NCI-H146 treated with DMSO at 0.1 percent for 48 hours (cell line): ENCODE data around the gene NCKAP5.

Source experiments
- DNase-seq: peaks from one replicate; lab custom pipeline; 2025; ENCODE audit not compliant: unreplicated experiment; lab: John Stamatoyannopoulos, UW

The NCKAP5 gene

DNA sequence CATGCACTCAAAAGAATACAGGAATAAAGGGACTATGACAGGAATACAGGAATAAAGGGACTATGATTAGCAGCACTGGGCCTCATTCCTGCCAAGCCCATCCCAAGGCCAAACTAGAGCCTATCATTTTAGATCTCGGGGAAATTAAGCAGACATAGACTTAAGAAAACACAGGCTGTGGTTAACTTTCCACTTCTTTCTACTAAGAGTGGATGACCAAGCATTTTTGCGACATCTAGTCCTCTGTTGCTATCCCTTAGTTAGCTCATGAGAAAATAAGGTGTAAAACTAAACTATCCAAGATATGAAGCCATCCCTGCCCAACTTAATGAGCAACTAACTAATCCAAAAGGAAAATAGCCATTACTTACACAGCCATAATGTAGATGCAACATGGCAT, 904.2 kb downstream of the NCKAP5 start:
- DNase-seq, result no peak

DNA sequence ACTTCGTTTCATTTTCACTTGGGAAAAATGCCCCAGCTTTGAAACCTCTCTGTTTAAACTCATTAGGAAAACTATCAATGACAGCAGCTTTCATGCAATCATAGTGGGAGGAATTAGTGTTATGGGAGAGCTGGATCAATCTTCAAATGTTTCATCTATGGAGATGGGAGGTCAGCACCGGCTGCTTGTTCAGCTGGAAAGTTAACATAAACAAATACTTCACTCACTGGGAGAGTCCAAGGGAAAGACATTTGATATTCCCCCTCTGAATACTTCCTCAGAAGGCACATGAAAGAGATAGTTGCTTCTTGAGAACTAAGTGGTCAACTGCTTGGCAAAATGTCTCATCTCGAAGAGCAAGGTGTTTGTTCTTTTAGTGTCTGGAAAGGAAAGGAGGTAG, 905.5 kb downstream of the NCKAP5 start:
- DNase-seq, result no peak

DNA sequence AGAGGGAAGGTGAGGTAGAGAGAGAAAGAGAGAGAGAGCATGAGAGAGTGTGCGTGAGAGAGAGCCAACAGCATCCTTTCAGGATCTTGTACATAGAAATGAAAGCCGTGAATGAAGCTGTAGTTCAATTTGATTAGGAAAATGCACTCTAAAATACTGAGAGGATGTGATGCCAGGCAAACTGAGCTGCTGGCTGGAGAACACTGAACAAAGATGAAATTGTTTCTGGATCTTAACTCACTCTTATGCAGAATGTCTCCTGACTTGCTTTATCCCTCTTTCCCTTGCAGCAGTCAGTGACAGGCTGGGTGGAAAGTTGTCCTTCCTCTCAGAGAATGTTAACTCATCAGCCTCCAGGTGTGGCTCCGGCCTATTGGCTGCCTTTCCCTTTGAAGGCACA, 908.9 kb downstream of the NCKAP5 start:
- no peak for DNase-seq

DNA sequence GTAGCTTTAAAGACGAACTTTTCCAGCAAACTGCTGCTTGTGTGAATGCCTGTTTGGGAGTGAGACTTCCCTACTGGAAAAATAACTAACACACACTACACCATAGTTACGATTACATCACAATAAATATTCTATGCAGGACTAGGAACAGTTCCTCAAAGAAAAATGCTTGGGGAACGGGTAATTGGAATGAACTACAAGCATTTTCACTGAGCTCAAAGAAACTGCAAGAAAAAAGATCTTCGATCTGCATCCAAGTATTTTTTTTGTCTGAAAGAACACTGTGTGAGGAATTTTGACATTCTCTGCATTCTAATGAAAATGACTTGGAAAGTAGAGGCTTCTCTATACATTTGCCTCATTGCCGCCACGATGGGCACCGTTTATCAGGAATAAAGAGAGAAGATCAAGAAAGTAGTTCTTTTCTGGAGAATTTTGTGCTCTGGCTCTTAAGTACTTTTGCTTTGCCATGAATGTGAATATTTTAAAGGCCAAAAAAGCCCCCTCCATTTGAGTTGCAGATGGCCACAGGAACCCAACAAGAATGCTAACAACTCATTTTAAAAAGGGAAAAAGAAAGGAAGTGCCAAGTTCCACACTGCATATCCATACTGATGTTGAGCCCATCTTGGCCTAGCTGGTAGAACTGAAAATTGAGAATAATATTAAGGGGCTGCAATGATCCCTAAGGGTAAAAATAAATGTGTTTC, 911.8 kb downstream of the NCKAP5 start:
- no peak for DNase-seq

DNA sequence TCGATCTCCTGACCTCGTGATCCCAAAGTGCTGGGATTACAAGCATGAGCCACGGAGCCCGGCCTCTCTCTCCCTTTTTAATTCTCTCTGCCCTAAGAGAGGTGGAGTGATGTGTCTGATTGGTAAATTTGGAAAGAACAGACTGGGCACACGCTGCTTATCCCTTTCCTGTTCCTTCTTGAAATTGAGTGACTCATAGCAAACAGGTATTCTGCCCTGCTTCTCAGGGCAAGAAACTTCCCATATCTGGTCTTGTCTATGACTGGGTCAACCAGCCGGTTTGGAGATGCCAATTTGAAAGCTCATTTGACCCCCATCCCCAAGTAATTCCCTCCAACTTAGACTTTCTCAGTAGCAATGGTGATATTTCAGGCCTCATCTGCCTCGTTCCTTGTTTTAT, 913.3 kb downstream of the NCKAP5 start:
- no peak for DNase-seq

DNA sequence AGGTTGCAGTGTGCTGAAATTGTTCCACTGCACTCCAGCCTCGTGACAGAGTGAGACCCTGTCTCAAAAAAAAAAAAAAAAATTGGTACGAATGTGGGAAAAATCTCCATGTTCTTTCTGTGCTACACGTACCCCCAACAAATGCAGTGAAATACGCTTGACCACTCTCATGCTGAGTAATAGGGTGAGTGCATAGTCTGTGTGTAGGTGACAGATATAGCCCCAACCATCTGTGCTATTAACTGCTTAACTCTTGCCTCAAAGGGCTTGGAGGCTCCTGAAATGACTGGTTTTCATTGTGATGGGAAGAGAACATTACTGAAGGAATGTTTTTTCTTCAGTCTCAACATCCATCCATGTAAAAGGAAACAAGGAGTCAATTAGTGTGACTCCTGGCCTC, 913.9 kb downstream of the NCKAP5 start:
- no peak for DNase-seq

DNA sequence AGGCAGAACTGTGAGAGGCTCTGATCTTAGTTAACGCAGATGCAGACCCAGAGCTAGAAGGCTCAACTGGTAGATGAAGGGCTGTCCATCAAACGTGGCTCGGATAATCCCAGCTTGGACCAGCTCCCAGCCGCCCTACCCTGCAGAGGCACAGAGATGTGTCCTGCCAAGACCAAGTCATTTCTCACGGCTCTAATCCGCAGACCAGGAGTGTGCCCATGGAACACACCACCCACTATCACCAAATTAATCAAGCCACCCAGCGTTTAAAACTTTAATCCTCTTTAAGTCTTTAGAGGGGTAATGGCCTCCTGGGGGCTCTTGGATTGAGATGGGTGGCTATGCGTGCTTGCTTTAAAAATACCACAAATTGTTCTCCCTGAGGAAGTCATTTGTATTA, 915.8 kb downstream of the NCKAP5 start:
- no peak for DNase-seq

DNA sequence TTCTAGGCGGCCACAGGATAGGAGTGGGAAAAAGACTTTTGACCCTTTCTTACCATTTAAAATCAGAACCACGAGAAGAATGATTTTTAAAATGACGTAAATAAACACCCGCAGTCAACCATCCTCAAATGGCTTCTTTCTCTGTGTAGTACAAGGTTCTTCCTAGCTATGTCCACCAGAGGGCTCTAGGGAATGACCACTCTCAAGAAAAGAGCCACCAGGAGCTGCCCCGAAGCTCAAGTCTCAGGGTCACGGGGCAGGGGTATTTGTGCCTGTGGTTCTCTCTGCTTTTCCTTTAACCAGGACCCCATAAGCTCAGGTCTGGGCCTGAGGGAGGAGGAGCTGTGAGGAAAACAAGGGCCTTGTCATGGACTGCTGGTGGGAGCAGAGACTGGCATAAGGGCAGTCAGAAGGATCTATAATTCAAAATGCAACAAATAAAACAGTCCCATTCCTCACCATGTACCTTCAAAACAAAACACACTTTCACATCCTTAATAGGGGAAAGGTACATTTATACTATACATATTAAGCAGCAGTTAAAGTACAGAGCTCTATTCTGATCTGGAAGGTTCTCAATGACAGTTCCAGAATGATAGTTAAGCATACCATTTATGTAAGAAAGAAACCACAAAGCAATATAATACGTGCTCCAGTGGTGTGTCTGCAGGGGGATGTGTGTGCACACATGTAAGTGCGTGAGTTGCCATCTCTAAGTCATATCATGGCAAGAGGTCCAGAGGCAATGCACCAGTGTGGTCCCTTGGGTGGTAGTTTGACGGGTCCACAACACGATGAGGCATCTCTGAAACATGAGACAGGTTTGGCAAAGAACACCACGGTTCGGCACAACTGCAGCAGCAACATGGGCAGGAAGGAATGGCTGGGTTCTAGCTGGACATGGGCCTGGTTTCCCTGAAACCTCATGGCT, 916.9 kb downstream of the NCKAP5 start:
- no peak for DNase-seq

DNA sequence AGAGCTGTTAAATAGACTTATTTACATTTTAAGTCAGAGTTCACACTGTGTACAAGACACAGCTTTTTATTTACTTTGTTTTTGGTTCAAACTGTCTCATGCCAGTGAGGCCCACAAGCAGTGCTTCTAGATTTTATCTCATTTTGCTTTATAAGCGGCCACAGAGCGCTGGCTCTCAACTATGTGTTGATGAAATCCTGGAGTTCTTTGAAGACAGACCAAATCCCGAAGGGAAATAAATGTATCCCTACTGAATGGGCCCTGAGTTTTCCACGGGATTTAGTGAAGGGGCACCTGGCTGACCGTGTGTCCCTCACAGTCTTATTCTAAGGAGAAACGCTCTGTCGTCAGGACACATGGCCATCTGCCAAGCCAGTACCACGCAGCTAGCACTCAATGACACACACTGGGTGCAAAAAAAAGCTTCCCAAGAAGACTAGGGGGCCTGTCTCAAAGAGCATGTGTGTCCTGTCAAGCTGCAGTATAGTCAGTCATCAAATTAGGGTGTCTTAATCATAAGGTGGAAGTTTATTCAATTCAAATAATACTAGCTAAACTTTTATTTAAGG, 921.6 kb downstream of the NCKAP5 start:
- DNase-seq, result no peak

DNA sequence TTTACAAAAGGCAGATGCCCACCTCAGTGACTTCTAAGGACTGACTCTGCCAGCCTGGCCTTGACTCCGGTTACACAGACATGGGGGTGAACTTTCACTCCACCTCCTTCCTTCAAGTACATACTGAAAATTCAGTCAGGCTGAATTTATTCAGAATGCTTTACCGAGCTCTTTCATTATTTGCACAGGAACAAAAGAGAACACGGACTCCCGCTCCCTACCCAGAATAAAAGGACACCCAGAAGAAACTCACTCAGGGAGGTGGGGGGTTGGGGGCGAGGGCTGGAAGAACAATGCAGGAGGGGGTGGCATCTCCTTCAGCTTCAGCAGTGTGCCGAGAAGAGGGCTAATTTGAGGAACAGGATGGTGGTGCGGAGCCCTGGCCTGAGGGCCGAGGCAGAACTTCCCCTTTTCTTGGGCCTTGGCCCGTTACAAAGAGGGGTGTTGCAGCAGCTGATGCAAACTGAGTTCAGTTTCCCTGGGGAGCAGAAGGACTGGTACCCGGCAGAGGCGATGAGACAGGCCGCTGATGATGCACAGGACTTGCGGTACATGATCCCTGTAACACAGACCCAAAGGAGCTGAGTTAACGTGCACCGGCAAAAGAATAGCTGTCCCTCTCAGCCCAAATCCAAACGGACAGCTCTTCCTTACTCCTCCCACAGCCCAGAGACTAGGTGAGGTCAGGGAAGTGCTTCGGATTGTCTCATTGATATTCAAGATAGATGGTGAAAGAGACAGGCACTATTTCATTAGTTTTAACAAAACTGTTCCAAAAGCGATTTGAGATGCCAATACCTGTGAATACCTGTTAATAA, 922.3 kb downstream of the NCKAP5 start:
- DNase-seq, result no peak

DNA sequence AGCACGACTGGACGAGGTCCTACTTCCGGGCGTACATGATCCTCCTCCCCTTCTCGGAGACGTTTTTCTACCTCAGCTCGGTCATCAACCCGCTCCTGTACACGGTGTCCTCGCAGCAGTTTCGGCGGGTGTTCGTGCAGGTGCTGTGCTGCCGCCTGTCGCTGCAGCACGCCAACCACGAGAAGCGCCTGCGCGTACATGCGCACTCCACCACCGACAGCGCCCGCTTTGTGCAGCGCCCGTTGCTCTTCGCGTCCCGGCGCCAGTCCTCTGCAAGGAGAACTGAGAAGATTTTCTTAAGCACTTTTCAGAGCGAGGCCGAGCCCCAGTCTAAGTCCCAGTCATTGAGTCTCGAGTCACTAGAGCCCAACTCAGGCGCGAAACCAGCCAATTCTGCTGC, 923.1 kb downstream of the NCKAP5 start:
- DNase-seq, result no peak

DNA sequence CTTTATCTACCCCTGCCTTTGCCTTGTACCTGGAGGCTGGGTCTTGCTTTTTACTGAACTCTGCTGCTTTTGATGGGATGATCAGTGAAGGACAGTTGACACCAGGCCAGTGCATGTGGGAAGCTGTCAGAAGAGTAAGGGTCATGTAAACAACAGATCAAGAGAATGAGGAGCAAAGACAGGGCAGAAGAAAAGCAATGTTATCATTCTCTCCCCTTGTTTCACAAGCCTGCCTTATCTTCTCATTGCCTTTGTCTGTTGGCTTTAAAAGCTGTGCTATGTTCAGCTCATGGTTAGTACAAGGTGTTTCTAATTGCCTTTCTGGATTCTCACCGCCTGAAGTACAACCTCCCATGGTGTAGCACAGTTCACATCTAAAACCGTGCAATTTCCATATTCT, 925.8 kb downstream of the NCKAP5 start:
- no peak for DNase-seq

DNA sequence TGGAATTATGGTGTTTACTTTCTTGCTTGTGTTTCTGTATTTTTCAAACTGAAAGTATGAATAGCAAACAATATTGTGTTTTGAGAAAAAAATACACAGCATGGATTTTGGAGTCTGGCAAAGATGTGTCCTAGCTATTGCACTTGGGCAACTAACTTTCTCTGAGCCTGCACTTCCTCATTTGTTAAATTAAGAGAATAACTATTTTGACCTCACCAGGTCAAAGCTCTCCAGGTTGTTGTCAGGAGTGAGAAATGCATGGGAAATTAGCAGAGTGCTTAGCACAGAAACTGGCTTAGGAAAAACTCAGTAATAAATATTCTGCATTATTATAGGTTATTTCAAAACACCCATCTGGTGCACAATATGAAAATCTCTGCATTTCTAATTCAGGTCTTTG, 926.4 kb downstream of the NCKAP5 start:
- DNase-seq, result no peak

DNA sequence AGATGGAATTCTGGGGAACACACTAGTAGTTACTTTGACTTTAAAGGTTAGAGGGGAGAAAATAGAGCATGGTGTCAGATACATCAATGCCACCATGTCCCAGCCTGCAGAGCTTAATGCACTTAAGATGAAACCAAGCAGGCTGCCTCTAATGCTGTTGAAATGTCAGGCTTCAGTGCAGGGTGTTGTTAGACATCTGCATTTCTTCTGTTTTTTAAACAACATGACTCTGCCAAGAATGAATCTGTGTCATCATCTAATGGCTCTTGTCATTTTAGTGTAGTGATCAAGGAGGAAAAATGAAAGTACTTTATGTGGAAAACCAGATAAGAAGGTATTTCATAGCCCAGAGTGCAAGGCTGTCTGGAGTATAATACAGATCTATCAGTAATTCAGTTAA, 928.1 kb downstream of the NCKAP5 start:
- no peak for DNase-seq

DNA sequence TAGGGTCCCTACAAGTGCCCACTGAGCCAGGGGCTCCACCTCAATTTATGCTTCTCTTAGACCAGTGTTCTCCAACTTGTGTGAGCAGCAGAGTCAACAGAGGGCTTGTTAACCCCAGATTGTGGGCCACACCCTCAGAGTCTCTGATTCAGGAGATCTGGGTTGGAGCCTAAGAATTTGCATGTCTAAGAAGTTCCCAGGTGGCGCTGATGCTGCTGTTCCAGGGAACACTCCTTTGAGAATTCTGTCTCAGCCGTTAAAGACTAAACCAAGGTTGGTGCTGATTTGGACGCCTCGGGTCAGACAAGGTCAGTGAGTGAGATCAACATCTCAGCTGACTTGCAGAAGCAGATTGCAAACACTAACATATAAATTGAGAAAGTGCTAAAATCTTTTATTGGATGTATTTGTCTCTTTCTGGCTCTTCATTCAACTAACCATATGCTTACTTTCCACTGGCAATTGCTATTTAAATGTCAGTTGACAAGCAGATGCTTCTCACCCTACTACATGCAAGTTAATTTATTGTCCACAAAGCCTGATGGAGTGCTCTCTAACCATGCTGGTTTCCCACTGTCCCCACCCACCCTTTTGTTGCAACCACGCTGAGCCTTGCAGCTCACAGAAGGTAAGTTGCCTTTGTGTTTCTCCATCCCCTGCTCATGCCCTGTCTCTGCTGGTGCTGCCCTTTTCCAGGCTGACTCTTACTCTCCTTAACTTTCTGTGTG, 929.8 kb downstream of the NCKAP5 start:
- DNase-seq, result no peak

DNA sequence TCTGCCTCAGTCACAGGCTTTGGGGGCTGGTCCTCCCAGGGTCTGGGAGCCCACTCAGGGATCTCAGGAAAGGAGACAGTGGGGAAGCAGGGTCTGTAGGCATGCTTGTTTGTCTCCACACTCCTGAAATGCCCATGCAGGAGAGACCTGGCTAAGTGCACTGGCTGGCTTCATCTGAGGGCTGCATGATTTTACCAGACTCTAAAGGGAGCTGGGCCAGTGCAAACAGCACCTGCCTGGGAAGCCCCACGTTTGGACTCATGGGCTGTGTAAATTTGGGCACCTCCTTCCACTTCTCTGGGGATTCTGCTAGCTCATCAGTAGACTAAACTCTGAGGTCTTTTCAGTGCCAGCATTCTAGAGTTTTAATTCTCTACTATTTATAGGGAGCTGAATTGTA, 931.9 kb downstream of the NCKAP5 start:
- no peak for DNase-seq

DNA sequence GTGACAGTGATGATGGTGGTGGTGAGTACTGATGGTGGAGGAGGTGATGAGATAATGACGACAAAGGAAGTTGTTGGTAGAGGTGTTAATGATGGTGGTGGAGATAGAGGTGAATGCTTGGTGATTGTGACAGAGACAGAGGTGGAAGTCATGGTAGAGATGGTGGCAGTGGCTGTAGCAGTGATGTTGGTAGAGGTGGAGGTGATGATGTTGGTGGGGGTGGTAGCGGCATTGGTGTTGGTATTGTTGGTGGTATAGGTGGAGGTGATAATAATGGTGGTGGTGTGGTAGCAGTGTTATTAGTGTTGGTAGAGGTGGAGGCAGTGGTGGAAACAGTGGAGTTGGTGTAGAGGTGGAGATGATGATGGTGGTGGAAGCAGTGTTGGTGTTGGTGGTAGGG, 934.6 kb downstream of the NCKAP5 start:
- DNase-seq, result no peak

DNA sequence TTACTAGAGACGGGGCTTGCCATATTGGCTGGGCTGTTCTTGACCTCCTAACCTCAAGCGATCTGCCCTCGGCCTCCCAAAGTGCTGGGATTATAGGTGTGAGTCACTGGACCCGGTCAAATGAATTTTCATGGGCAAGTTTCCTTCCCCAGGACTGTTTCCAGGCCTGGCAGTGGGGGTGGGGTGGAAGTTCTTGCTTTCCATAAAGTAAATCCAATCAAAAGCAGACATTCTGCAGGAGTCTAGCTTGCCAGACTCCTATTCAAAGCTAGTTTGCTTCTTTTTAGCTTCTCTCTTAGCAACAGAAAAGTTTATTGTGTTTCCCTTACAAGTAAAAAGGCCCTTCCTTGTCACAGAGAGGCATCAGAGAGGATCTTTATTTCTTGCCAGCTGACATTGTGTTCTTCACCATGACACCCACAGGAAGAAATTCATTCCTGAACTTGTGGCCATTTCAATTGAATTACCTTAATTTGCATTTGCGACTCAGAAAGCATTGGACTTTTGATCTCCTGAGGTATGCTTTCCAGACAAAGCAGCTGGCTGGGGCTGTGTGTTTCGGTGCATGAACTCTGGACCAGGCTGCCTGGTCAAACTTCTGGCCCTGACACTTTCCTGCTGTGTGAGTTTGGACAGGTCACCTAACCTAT, 936.1 kb downstream of the NCKAP5 start:
- DNase-seq, result no peak

DNA sequence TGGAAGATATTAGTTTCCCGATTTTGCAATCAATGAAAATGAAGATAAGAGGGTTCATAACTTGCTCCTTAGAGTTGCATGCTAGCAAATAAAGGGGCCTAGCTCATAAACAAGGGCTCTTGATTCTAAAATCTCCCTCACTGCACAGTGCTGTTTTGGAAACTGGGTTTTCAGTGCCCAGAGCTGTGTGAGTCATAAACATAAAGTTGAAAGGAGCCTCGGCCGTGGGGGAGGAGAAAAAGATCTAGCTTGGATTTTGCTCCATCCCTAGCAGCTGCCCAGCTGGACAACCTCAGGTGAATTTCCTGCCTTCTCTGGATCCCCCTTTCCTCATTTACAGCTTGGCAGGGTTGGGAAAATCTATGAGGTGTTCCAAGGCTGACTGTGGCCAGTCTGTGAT, 940.7 kb downstream of the NCKAP5 start:
- no peak for DNase-seq
